ENCODE measurements around the gene CHD3. TPM values are rescaled to one million over a fixed set of nuclear protein-coding genes. Genes with fewer than 3 reads are reported as not detected.
A peak's percentile ranks its signal among the peaks of the same experiment; 100 is the strongest.
"Not testable (repeated sequence)": the region's sequence is repeated elsewhere in the genome, so short reads cannot be mapped to it uniquely, and the experiment has no call there.

The CHD3 gene
- total and polyA plus RNA-seq, 9 donors, result 47.6 to 124 (median 78.2) TPM

DNA sequence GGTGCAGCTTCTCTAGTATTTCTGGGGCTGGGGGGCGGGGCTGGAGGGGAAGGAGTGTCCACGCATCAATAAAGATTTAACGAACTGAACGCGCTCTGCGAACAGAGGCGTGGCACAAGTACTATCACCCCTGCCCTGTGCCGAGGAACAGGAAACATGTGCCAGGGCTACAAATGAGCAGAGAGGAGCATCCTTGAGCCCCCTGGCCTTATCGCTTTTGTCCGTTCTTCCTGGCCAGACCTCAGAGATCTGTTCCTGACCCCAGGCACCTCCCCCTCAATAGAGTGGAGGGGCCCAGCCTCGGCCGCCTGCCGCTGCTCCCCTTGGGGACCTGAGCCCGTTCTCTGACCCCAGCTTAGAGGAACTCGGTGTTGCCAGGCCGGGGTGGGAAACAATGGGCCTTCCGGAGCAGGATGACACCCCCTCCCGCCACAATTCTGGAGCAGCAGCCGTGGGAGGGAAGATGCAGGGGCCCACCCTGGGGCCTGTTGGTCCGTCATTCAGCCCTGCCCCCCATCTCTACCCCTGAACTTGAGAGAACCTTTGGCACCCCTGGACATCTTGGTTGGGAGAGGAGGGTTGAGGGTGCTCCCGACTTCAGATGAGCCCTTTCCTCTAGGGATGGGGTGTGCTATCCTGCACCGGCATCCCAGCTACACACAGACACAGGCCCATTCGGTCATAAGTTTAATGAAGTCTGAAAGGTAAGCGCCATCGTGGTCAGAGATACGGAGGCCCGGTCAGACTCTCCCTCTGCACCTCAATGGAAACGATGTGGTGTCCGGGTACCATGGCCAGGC lies 32.4 kb upstream of the CHD3 start:
- peak; percentile 83 for DNase-seq
- Histone ChIP-seq H3K4me3 (ENCODE audit: low read length) (peak overlapping the region; percentile 83), H3K27me3 (ENCODE audit: control insufficient read depth, insufficient read depth, low read length) (no peaks in the 10 kb centered on the region), H3K27ac (ENCODE audit: low read length) (peak overlapping the region; percentile 99), H3K4me1 (ENCODE audit: control insufficient read depth, insufficient read depth, low read length) (peaks cover 53% of the 10 kb centered on the region), H3K36me3 (ENCODE audit: control insufficient read depth, insufficient read depth, low read length) (peaks cover 41% of the 10 kb centered on the region), H3K9me3 (replicated peaks; ENCODE audit: control insufficient read depth, low read depth, low read length) (no peaks in the 10 kb centered on the region)
- WGBS (ENCODE audit: insufficient coverage), result 6% methylated on average over 17 of the region's 29 CpGs

DNA sequence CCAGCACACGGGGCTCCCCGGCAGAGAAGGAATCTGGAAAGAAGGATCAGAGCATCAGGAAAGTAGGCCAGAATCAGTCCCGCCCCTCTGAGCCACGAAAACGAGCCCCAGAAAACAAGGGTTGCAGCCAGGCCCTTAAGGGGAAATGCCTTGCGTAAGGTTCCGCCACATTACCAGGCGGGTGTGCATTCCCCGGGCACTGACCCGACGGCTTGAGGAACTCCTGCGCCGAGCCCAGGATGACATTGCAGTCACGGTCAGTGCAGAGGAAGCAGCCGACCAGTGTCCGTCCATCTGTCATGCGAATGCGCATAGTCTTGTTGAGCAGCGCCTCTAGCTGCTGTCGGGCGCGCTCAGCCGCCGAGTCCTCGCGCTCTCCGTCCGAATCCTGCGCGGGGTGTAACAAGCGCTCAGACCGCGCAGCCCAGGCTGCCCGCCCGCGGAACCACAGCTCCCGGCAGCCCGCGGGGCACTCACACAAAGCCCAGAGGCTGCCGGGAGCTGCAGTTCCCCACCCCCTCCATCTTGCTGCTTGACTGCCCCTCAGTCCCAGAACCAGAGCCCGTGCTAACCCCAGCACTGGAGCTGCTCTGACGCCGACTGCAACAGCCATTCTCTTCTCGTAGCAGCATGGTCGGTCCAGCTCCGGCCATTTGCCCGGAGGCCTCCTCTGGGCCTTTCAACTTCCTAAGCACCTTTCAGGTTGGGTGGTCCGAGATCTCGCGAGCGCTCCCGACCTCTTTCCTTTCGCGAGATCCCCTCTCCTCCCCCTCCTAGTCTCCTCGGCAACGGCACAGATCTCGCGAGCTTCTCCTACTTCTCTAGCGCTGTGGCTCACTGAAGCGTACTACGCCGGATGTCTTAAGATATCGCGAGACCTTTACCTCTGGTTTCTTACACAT lies 31.5 kb upstream of the CHD3 start, which contains the start of gene NAA38:
Gene NAA38, minus strand, starts transcription at position 749 of the 902 bp plus-strand sequence. Its CDS starts 96 bp downstream, at position 653.
- peaks cover 45% of the 10 kb centered on the region for H3K4me1 ChIP-seq (ENCODE audit: control insufficient read depth, insufficient read depth, low read length)
- DNase-seq, result peak; percentile 100
- H3K9me3 ChIP-seq (replicated peaks; ENCODE audit: control insufficient read depth, low read depth, low read length), result no peaks in the 10 kb centered on the region
- peak within 1 kb of the TSS; percentile 99 for H3K27ac ChIP-seq (ENCODE audit: low read length)
- WGBS (ENCODE audit: insufficient coverage), result under 1% methylated on average over 64 of the region's 64 CpGs
- peak within 1 kb of the TSS; percentile 83 for H3K4me3 ChIP-seq (ENCODE audit: low read length)
- H3K27me3 ChIP-seq (ENCODE audit: control insufficient read depth, insufficient read depth, low read length), result no peaks in the 10 kb centered on the region
- H3K36me3 ChIP-seq (ENCODE audit: control insufficient read depth, insufficient read depth, low read length), result peaks cover 33% of the 10 kb centered on the region

DNA sequence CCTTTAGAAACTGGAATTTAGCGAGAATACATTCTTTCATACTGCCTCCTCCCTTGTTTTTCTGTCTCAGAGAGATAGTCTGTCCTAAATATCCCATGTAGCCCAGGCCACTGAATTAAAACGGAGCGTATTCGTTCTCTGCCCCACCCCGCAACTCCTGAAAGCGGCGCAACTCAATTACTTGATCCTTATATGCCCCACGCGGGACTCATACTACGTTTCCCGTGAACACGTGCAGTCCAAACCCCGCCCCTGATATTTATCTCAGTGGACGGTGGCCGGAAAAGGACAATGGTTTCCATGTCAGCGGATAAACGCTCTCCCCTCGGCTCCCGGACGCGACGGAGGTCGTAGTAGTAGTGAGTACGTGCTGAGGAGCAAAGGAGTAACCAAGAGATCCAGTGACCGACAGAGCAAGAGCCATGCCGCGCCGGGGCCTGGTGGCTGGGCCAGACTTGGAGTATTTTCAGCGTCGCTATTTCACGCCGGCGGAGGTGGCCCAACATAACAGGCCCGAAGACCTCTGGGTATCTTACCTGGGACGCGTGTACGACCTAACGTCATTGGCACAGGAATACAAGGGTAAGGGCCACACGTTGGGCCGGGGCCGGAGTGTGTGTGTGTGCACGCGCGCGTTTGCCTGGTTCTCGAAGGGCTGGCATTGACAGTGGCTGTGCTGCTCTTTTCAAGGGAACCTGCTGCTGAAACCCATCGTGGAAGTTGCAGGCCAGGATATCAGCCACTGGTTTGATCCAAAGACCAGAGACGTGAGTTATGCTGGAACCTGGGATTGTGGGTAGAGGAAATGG lies 30.7 kb upstream of the CHD3 start, which contains the start of gene CYB5D1:
Gene CYB5D1, plus strand, starts transcription at position 291 of the 809 bp plus-strand sequence. Its CDS starts 132 bp downstream, at position 423.
- H3K27me3 ChIP-seq (ENCODE audit: control insufficient read depth, insufficient read depth, low read length), result no peaks in the 10 kb centered on the region
- peaks cover 24% of the 10 kb centered on the region for H3K36me3 ChIP-seq (ENCODE audit: control insufficient read depth, insufficient read depth, low read length)
- H3K4me3 ChIP-seq (ENCODE audit: low read length), result peak within 1 kb of the TSS; percentile 83
- H3K4me1 ChIP-seq (ENCODE audit: control insufficient read depth, insufficient read depth, low read length), result peaks cover 44% of the 10 kb centered on the region
- WGBS (ENCODE audit: insufficient coverage), result 1% methylated on average over 48 of the region's 48 CpGs
- no peaks in the 10 kb centered on the region for H3K9me3 ChIP-seq (replicated peaks; ENCODE audit: control insufficient read depth, low read depth, low read length)
- H3K27ac ChIP-seq (ENCODE audit: low read length), result peak within 1 kb of the TSS; percentile 99
- DNase-seq, result peak; percentile 98

DNA sequence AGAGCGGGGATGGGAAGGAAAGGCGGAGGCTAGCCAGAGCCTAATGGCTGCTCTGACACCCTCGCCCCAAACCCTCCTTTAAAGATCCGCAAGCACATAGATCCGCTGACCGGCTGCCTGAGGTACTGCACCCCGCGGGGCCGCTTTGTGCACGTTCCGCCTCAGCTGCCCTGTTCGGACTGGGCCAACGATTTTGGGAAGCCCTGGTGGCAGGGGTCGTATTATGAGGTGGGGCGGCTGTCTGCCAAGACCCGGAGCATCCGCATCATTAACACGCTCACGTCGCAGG lies 30.1 kb upstream of the CHD3 start:
- Histone ChIP-seq H3K4me3 (ENCODE audit: low read length) (peak overlapping the region; percentile 83), H3K9me3 (replicated peaks; ENCODE audit: control insufficient read depth, low read depth, low read length) (no peaks in the 10 kb centered on the region), H3K27me3 (ENCODE audit: control insufficient read depth, insufficient read depth, low read length) (no peaks in the 10 kb centered on the region), H3K36me3 (ENCODE audit: control insufficient read depth, insufficient read depth, low read length) (peaks cover 22% of the 10 kb centered on the region), H3K4me1 (ENCODE audit: control insufficient read depth, insufficient read depth, low read length) (peaks cover 44% of the 10 kb centered on the region), H3K27ac (ENCODE audit: low read length) (peak overlapping the region; percentile 99)
- 12% methylated on average over 16 of the region's 20 CpGs for WGBS (ENCODE audit: insufficient coverage)
- peak; percentile 46 for DNase-seq

DNA sequence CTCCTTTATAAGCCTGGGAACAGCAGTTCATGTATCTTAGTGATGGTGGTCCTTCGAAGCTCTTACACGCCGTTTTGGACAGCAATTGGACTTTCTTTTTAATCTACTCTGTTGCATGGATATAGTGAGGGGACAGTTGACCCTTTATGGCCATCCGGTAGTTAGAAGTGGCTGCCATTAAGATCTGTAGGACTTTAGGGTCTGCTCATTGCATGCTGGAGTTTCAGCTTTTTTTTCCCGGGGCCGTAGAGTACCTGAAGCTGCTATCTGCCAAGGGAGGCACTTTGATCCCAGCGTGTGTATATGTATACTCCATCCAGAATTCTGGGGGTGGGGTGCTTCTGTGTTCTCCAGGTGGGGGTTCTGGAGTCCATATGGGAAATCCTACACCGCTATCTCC lies 29.6 kb upstream of the CHD3 start:
- H3K9me3 ChIP-seq (replicated peaks; ENCODE audit: control insufficient read depth, low read depth, low read length), result no peaks in the 10 kb centered on the region
- no peak overlapping the region for H3K4me3 ChIP-seq (ENCODE audit: low read length)
- peaks cover 17% of the 10 kb centered on the region for H3K36me3 ChIP-seq (ENCODE audit: control insufficient read depth, insufficient read depth, low read length)
- peaks cover 44% of the 10 kb centered on the region for H3K4me1 ChIP-seq (ENCODE audit: control insufficient read depth, insufficient read depth, low read length)
- no peak overlapping the region for H3K27ac ChIP-seq (ENCODE audit: low read length)
- H3K27me3 ChIP-seq (ENCODE audit: control insufficient read depth, insufficient read depth, low read length), result no peaks in the 10 kb centered on the region
- DNase-seq, result peak; percentile 16
- WGBS (ENCODE audit: insufficient coverage), result 90% methylated on average over 4 of the region's 8 CpGs

DNA sequence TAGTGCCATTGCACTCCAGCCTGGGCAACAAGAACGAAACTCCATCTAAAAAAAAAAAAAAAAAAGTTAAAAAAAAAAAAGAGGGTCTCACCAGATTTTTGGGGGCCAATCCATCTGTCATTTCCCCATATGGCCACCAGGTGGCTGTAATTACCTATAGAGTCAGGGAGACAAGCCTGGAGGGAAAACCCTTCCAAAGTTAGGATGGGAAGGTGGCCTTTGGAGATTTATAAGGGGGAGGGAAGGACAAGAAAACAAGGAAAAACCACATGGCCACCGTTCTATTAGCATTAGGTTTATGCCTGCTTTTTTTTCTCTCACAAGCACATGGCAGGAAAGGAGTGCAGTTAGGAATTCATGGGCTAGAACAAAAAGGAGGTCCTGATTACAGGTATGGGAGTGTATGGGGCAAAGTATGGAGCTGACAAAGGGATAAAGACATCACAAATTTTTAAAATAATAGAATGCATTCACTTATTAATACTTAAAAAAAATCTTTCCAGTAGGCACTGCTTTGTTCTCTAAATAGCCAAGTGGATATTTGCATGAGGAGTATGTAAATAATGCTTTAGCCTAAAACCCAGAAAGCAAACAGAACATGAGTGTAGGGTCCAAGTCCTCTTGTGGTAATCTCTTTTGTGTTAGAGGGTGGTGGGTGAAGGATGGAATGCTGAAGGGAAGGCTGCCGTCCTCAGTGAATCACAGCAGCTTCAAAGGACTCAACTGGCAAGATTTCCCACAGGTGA lies 25.7 kb upstream of the CHD3 start:
- peaks cover 15% of the 10 kb centered on the region for H3K4me1 ChIP-seq (ENCODE audit: control insufficient read depth, insufficient read depth, low read length)
- peak; percentile 83 for DNase-seq
- no peak overlapping the region for H3K4me3 ChIP-seq (ENCODE audit: low read length)
- 57% methylated on average over 1 of the region's 3 CpGs for WGBS (ENCODE audit: insufficient coverage)
- peaks cover 19% of the 10 kb centered on the region for H3K36me3 ChIP-seq (ENCODE audit: control insufficient read depth, insufficient read depth, low read length)
- H3K9me3 ChIP-seq (replicated peaks; ENCODE audit: control insufficient read depth, low read depth, low read length), result no peaks in the 10 kb centered on the region
- H3K27ac ChIP-seq (ENCODE audit: low read length), result no peak overlapping the region
- H3K27me3 ChIP-seq (ENCODE audit: control insufficient read depth, insufficient read depth, low read length), result no peaks in the 10 kb centered on the region

DNA sequence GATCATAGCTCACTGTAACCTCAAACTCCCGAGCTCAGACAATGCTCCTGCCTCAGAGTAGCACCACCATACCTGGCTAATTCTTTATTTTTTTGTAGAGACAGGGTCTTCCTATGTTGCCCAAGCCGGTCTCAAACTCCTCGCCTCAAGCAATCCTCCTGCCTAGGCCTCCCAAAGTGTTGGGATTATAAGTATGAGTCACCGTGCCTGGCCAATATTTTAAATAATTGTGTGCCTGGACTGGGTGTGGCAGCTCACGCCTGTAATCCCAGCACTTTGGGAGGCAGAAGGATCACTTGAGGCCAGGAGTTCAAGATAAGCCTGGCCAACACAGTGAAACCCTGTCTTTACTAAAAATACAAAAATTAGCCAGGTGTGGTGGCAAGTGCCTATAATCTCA lies 24.2 kb upstream of the CHD3 start:
- not testable (repeated sequence) for H3K4me1 ChIP-seq (ENCODE audit: control insufficient read depth, insufficient read depth, low read length); H3K4me3 ChIP-seq (ENCODE audit: low read length); DNase-seq; H3K9me3 ChIP-seq (replicated peaks; ENCODE audit: control insufficient read depth, low read depth, low read length); H3K27me3 ChIP-seq (ENCODE audit: control insufficient read depth, insufficient read depth, low read length); H3K27ac ChIP-seq (ENCODE audit: low read length)
- WGBS (ENCODE audit: insufficient coverage), result 90% methylated on average over 2 of the region's 5 CpGs
- H3K36me3 ChIP-seq (ENCODE audit: control insufficient read depth, insufficient read depth, low read length), result peaks cover 12% of the 10 kb centered on the region

DNA sequence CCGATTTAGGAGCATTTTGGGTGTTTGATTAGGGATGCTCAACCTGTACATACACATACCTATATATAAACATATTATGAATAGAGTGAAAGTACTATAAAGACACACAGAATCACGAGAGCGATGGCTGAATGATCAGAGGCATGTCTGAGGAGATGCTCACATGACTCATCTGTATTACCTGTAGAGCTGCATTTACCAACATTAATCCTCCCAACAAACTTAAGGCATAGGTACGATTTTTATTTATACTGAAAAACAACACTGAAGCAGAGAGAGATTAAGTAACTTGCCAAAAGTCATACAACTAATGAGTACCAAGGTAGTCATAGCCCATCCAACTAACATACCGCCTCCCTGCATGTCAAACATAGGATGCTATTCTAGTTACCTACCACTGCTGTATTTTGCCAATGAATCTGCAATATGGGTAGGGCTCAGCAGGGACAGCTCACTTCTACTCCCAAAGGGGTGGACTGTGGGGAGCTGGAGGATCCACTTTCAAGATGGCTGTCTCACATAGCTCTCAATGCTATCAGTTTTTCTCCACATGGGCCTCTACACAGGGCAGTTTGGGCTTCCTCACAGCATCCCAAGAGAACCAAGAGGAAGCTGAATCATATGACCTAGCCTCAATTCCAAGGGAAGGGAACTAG lies 23.5 kb upstream of the CHD3 start:
- Histone ChIP-seq H3K4me1 (ENCODE audit: control insufficient read depth, insufficient read depth, low read length) (peaks cover 2% of the 10 kb centered on the region), H3K9me3 (replicated peaks; ENCODE audit: control insufficient read depth, low read depth, low read length) (no peaks in the 10 kb centered on the region), H3K4me3 (ENCODE audit: low read length) (no peak overlapping the region), H3K27me3 (ENCODE audit: control insufficient read depth, insufficient read depth, low read length) (no peaks in the 10 kb centered on the region), H3K27ac (ENCODE audit: low read length) (no peak overlapping the region), H3K36me3 (ENCODE audit: control insufficient read depth, insufficient read depth, low read length) (peaks cover 15% of the 10 kb centered on the region)
- no CpG with 5 or more reads among the region's 5 CpGs for WGBS (ENCODE audit: insufficient coverage)
- DNase-seq, result peak; percentile 10

DNA sequence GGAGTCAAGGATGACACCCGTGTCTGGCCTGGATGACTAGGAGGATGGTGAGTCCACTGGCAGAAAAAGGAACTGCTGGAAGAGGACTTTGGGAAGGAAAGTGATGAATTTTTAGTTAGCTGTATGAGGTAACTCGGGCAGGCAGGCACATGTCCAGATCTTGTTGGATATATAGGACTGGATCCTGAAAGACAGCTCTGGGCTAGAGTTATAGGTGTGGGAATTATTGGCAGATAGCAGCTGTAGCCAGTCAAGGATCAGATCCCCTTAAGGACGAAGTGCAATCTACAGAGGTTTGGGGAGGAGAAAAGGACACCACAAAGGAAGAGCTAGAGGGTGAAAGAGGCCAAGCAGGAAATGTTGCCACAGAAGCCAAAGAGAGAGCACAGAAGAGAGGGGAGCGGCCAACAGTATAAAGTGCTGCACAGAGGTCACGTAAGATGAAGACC lies 20.7 kb upstream of the CHD3 start:
- H3K27ac ChIP-seq (ENCODE audit: low read length), result no peak overlapping the region
- no peak overlapping the region for H3K4me3 ChIP-seq (ENCODE audit: low read length)
- DNase-seq, result no peak
- peaks cover 16% of the 10 kb centered on the region for H3K36me3 ChIP-seq (ENCODE audit: control insufficient read depth, insufficient read depth, low read length)
- no peaks in the 10 kb centered on the region for H3K4me1 ChIP-seq (ENCODE audit: control insufficient read depth, insufficient read depth, low read length)
- H3K27me3 ChIP-seq (ENCODE audit: control insufficient read depth, insufficient read depth, low read length), result no peaks in the 10 kb centered on the region
- 76% methylated on average over 5 of the region's 5 CpGs for WGBS (ENCODE audit: insufficient coverage)
- H3K9me3 ChIP-seq (replicated peaks; ENCODE audit: control insufficient read depth, low read depth, low read length), result no peaks in the 10 kb centered on the region

Measured in muscle of leg (tissue), 11 donors.